GM19452 (cell line): ENCODE results near the gene TLE4.
"Not testable (repeated sequence)": the region's sequence is repeated elsewhere in the genome, so short reads cannot be mapped to it uniquely, and the experiment has no call there.

Experiments
- ATAC-seq: cut with Tn5 transposase; IDR thresholded peaks from one replicate; pipeline ENCODE4 v1.9.1; 2021; ENCODE audit not compliant: unreplicated experiment

The TLE4 gene

GRCh38 chr9:79598562-79599345 lies 27.0 kb downstream of the TLE4 start:
- ATAC-seq, result no peak

- no peak for ATAC-seq
These were observed 28.7 kb downstream of the TLE4 start for GRCh38 chr9:79600466-79600865.

GRCh38 chr9:79603222-79603920 lies 31.6 kb downstream of the TLE4 start:
- no peak for ATAC-seq

DNA sequence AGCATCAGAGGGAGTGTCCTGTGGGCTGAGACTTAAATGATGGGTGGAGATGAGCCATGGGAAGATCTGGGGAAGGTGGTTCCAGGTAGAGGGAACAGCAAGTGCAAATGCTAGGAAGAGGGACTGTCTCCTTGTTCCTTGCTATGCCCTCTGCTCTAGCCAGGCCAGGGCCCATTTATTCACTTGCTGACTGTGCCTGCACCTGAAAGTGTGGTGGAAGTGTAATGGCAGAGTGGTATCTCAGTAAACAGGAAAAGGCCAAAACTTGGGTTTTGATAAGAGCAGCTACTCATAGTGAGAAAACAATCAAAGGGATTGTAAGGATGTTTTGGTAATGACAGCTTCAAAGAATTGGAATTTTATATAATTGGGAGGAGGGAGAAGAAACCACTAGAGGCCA lies 32.4 kb downstream of the TLE4 start:
- no peak for ATAC-seq

DNA sequence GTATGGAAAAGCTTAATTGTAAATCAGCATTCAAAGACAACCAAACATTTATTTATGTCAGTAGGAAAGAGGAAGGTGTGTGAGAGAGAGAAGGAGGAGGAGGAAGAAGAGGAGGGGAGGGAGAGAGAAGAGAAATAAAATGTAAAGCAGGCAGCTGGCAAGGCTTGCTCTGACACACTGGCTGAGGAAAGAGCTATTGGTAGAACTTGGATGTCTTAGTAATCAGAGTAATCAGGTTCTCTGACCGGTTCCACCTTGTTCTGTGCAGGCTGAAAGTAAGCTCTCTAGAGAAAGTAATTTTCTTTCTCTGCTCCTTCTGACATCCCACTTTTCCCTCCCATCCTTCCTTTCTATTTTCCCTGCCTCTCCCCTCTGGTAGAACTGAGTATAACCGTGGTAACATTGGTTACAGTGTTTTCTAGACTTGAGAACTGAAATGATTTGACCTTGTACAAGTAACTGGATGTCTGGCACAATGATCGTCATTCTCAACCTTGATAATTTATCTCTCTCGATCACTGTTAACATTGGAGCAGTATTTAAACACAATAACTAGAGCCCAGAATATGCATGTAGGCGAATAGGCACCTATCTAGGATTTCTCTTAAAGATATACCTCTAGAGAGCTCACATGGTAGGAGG lies 33.3 kb downstream of the TLE4 start:
- no peak for ATAC-seq

DNA sequence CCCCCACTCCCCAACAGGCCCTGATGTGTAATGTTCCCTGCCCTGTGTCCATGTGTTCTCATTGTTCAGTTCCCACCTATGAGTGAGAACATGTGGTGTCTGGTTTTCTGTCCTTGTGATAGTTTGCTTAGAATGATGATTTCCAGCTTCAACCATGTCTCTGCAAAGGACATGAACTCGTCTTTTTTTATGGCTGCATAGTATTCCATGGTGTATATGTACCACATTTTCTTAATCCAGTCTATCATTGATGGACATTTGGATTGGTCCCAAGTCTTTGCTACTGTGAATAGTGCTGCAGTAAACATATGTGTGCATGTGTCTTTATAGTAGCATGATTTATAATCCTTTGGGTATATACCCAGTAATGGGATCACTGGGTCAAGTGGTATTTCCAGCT lies 34.8 kb downstream of the TLE4 start:
- ATAC-seq, result not testable (repeated sequence)

- no peak for ATAC-seq
These were observed 37.8 kb downstream of the TLE4 start for GRCh38 chr9:79609468-79610018.

- no peak for ATAC-seq
These were observed 38.4 kb downstream of the TLE4 start for GRCh38 chr9:79610019-79610631.

DNA sequence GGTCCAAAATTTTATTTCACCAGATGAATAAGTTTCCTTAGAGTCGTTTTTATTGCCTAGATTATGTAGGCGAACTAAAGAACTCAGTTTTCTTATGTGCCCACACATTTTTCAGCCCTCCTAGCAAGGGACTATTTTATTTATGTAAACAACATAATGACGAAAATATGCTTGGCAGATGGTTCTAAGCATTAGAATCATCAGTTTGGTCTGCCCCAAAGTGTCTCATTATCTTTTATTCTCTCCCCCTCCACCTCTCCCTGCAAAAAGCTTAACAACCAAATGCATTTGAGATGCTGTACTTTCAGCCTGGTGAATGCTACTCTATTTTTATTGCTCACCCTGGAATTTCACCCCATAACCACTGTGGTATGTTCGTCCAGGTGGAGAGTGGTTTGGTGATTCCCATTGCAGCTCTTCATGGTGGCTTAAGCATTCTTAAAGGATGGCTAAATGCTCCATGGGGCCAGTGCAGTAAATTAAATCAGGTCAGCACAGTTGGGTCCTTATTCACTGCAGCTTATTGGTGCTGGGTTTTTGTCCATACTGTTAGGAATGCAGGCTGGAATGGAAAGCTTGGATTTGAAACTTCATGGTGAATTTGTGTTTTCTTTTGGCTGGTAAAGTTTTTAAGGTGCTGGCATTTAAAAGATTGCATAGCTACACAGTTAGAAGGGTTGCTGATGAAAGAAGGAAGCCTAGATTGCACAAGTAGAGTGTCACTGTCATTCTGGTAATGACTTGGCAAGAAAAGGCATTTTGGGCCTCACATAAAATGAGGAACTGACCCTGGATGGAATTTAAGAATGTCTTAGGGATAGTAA lies 39.2 kb downstream of the TLE4 start:
- peak; percentile 94 for ATAC-seq

DNA sequence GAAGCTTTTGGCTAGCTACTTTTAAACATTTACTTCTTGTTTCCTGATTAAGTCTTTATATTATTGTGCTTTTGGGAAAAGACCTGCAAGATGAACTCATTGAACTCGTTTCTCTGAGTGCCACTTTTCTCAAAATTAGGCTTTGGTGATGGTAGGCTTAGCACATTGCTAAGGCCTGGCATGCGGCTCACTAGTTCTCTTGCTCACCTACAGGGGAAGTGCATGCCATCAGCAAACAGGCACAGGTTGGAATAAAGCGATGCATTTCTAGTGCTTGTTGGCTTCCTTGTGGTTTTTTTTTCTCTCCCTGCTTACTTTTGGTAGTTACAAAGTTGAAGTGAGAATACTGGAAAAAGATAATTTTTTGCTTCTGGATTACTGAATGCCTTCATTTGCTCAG lies 41.4 kb downstream of the TLE4 start:
- ATAC-seq, result no peak

- no peak for ATAC-seq
These were observed 43.3 kb downstream of the TLE4 start for GRCh38 chr9:79615038-79615437.

- ATAC-seq, result no peak
These were observed 44.2 kb downstream of the TLE4 start for GRCh38 chr9:79616013-79616412.

GRCh38 chr9:79616971-79617370 lies 45.2 kb downstream of the TLE4 start:
- no peak for ATAC-seq

DNA sequence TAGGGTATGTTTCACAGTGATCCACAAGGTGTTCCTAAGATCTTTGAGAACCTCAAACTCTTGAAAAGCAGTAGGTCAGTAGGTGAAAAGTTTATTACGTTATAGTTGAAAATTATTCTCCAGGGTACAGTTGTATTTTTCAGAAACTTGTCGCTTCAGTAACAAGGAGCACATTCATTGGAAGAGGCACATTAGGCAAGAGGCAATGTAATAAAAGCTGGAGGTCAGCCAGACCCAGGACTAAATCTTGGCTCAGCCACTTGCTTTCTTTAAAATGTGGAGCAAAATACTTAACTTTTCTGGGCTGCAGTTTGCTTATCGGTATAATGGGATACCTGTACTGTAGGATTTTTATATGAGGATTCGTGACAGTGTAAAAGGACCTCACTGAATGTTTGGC lies 45.6 kb downstream of the TLE4 start:
- no peak for ATAC-seq

DNA sequence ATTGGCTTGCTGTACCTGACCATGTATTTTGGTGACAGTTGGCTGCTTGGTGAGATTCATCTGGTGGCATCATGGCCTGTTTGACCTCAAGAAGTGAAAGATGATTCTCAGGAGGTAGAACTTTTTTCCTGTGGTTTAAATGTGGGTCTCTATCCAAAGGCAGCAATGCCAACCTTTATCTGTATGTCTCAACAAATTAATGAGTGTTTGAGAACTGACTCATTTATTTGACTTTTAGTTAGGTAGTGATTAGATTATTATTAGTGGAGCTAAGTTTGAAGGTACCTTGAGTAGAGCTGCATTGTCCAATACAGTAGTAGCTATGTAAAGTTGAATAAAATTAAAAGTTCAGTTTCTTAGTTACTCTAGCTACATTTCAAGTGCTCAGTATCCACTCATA lies 48.2 kb downstream of the TLE4 start:
- ATAC-seq, result no peak

DNA sequence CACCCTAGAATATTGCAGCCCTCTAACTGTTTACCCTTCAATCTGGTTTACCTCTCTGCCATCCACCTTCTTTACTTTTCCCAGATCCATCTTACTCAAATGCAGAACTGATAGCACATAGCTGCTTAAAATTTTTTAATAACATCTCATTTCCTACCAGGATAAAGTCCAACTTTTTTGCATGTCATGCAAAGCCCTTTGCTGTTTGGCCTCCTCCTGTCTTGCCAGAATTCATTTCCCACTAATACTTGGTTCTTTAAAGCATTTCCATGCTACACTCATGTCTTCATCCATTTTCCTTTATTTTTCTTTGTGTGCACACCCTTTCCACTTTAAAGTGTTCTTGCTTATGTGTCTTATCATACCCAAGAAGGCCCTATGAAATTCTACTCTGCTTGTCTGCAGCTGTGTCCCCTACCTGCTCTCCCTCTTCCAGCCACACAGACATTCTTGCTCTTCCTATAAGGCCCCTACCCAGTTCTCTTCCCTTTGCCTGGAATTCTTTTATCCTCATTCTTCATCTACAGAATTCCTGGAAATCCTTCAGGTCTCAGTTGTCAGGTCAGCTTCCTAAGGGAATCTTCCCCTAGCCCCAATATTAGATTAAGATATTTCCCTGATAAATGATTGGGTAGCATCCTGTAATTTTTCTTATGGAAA lies 50.3 kb downstream of the TLE4 start:
- no peak for ATAC-seq

DNA sequence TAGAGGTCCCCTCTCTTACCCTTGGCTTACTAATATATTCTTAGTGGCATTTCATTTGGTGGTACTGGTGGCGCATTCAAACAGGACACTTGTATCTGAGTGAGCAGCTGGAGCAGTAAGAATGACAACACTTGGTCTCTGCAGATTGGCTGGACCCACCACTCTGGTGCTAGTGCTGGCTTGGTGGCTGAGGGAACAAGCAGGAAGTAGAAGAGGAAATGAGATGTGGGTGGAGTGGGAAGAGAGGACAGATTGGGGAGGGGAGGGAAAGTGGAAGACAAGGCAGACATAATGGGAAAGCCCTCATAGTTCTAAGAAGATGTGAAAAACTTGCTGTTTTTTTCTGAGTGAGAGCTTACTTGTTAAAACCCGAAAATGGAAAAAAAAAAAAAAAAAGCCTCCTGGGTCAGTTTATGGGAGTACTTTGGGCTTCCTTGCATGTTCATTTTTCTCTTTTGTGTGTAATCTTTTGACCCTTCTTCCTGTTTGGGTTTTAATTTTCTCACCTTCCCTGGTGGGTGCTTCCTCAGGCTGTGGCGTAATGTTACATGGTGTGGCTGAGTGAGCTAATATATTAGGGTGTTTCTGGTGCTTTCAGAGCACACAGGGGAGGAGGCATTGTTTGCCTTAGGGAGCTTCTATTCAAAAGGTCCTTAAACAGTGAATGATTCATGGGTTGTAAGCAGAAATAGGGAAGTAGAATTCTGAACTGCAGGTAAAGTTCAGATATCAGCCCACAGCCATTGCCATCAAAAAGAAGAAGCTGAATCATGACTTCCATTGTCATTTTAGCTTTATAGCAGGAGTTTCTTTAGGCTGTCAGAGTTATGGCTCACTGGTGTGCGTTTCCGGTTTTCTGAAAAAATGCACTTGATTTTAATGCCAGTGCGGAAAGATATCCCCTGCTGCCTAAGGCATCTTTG lies 52.3 kb downstream of the TLE4 start:
- ATAC-seq, result peak; percentile 95

DNA sequence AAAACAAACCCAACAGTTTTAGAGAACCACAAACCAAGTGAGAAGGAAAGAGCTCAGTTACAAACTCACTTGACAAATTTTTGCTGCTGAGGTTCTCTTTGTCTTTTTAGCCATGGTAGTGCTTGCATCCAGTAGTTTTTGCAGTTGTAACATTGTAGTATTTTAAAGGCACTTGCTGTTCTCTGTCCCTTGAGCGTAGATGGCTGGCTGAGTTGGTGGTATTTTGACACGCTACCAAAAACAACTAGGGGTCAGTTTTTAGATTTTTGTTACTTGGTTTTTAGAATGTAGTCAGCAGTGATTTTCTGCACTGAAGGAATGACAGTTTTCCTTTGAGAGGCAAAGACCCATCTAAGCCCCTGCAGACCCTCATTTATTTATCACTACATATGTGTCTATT lies 58.0 kb downstream of the TLE4 start:
- ATAC-seq, result no peak
